Measurements from ENCODE around the gene AFAP1. TPM values are rescaled to one million over a fixed set of nuclear protein-coding genes. Genes with fewer than 3 reads are reported as not detected.

Gene AFAP1
- total RNA-seq, 1 experiment from 2014 or later: 42.1 TPM

DNA sequence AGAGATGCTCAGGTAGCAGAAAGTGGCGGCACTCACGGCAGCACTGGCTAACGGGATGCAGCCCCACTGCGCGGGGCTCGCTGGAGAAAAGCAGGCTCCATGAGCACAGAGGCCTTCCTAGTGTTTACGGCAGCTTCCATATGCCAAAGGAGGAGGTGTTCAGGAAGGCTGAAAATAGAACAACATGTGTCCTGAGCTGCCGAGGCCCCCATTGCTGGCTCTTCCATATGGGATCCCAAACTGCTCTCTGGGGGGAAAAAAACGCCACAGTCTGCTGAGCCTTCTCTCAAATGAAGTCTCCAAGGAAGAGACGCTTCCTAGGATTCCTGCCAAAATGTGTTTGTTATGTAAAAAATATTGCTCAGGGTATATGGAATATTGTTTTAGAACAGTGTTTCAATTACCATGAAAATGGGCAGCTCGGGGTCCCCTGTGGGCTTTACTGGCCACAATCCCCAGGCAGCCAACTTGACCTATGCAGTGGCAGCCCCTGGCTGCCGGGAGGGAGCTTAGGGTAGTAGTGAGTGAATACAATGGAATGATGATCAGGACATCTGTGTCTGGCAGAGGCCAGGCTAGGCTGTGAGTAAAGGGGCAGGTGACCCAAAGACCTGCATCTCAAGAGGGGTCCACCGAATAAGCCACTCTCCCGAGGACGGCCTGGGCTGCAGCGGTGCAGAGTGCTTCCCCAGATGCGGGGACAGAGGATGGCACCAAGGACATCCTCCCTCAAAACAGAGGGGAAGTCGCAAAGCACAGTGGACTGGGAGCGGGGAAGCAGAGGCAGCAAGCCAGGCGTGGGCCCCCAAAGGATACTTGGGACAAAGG lies 170.1 kb downstream of the AFAP1 start:
- ChIA-PET CTCF (interaction anchor here (0.7 kb wide), 1 partner anchor 206 kb away, joined by 3 read pairs; no protein-coding TSS in a partner anchor), POLR2A (ENCODE audit: unreplicated experiment) (no interaction called here)
- H3K4me3 ChIP-seq (ENCODE audit: low read length): no peak overlapping the region
- H3K79me2 ChIP-seq (ENCODE audit: low read length): no peaks in the 10 kb centered on the region
- intact Hi-C loops (cut with micrococcal nuclease): loop anchor here (1.0 kb wide), 1 partner anchor 33 kb away; no protein-coding TSS in a partner anchor
- H3K4me2 ChIP-seq (ENCODE audit: low read length): no peak overlapping the region
- H3K36me3 ChIP-seq (ENCODE audit: low read depth, low read length): peaks cover 19% of the 10 kb centered on the region; the same call in 1 of the 2 replicates
- no peak overlapping the region for H3K9ac ChIP-seq (ENCODE audit: low read length)
- no peaks in the 10 kb centered on the region for H3F3A ChIP-seq (ENCODE audit: low read length, unreplicated experiment)
- H3K9me3 ChIP-seq (ENCODE audit: low read length): no peaks in the 10 kb centered on the region
- TF ChIP-seq EZH2phosphoT487 (IDR thresholded peaks at IDR 0.05; ENCODE audit: borderline replicate concordance, low read length) (no peak), EZH2 (IDR thresholded peaks at IDR 0.05; ENCODE audit: low read length, unreplicated experiment) (no peak)
- TF ChIP-seq, protein P1, sequence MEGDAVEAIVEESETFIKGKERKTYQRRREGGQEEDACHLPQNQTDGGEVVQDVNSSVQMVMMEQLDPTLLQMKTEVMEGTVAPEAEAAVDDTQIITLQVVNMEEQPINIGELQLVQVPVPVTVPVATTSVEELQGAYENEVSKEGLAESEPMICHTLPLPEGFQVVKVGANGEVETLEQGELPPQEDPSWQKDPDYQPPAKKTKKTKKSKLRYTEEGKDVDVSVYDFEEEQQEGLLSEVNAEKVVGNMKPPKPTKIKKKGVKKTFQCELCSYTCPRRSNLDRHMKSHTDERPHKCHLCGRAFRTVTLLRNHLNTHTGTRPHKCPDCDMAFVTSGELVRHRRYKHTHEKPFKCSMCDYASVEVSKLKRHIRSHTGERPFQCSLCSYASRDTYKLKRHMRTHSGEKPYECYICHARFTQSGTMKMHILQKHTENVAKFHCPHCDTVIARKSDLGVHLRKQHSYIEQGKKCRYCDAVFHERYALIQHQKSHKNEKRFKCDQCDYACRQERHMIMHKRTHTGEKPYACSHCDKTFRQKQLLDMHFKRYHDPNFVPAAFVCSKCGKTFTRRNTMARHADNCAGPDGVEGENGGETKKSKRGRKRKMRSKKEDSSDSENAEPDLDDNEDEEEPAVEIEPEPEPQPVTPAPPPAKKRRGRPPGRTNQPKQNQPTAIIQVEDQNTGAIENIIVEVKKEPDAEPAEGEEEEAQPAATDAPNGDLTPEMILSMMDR (conservative IDR thresholded peaks at IDR 0.05; ENCODE audit: low read depth, low read length): no peak
- H3K27ac ChIP-seq (ENCODE audit: low read length): no peak overlapping the region
- DNase-seq (no peak), ATAC-seq (no peak)
- no peak overlapping the region for H2AFZ ChIP-seq (ENCODE audit: low read length)
- no peaks in the 10 kb centered on the region for H3K9me2 ChIP-seq (replicated peaks; ENCODE audit: low read length)
- no TSS peak for BruUV-seq (replicated peaks)
- no peaks in the 10 kb centered on the region for H3K4me1 ChIP-seq (ENCODE audit: insufficient read depth, low read length)
- no peaks in the 10 kb centered on the region for H3K27me3 ChIP-seq (ENCODE audit: low read length)
- H4K20me1 ChIP-seq (ENCODE audit: low read length): no peaks in the 10 kb centered on the region

DNA sequence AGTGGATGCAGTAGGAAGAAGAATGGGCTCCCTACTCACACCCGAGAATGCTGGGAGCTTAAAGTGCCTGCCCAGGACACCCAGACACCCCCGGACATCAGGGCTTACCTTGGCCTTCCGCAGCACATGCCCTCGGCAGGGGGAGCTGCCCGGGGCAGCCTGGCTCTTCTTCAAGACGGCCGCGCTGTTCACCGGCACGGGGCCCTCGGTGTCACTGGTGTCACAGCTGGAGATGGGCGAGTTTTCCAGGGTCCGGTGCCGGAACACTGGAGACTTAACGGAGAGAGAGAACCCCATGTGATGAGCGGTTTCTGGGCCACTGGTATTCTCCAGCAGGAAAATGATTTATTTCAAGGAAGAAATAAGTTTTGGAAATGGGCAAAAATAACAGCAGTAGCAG lies 170.9 kb downstream of the AFAP1 start:
- H3K4me1 ChIP-seq (ENCODE audit: insufficient read depth, low read length): no peaks in the 10 kb centered on the region
- no peaks in the 10 kb centered on the region for H3F3A ChIP-seq (ENCODE audit: low read length, unreplicated experiment)
- ATAC-seq: no peak
- H3K27ac ChIP-seq (ENCODE audit: low read length): no peak overlapping the region
- ChIA-PET POLR2A (ENCODE audit: unreplicated experiment) (no interaction called here), CTCF (no interaction called here)
- no peaks in the 10 kb centered on the region for H3K79me2 ChIP-seq (ENCODE audit: low read length)
- H3K27me3 ChIP-seq (ENCODE audit: low read length): no peaks in the 10 kb centered on the region
- no peaks in the 10 kb centered on the region for H4K20me1 ChIP-seq (ENCODE audit: low read length)
- no peak overlapping the region for H3K4me2 ChIP-seq (ENCODE audit: low read length)
- intact Hi-C loops (cut with micrococcal nuclease): no loop called here
- H3K9me2 ChIP-seq (replicated peaks; ENCODE audit: low read length): no peaks in the 10 kb centered on the region
- no peaks in the 10 kb centered on the region for H3K9me3 ChIP-seq (ENCODE audit: low read length)
- no peak overlapping the region for H3K4me3 ChIP-seq (ENCODE audit: low read length)
- no peak for DNase-seq
- no peak for TF ChIP-seq EZH2phosphoT487 (IDR thresholded peaks at IDR 0.05; ENCODE audit: borderline replicate concordance, low read length)
- no peak for TF ChIP-seq EZH2 (IDR thresholded peaks at IDR 0.05; ENCODE audit: low read length, unreplicated experiment)
- TF ChIP-seq, protein P1 (conservative IDR thresholded peaks at IDR 0.05; ENCODE audit: low read depth, low read length): no peak
- no TSS peak for BruUV-seq (replicated peaks)
- H2AFZ ChIP-seq (ENCODE audit: low read length): no peak overlapping the region
- H3K36me3 ChIP-seq (ENCODE audit: low read depth, low read length): peaks cover 20% of the 10 kb centered on the region; the same call in 1 of the 2 replicates
- H3K9ac ChIP-seq (ENCODE audit: low read length): no peak overlapping the region

DNA sequence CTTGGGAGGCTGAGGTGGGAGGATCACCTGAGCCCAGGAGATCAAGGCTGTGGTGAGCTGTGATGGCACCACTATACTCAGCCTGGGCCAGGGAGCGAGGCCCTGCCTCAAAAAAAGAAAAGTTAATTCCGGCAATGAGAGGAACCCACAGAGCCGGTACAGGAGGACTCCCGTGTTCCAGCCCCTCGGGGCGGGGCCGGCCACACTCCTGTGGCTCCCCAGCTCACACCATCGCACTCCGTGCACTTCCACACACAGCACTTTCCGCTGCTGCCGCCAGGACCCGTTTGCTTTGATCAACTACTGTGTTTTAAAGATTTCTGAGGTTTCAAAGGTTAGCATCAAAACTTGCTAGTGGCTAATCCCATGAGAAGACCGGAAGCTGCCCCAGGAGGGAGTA lies 171.7 kb downstream of the AFAP1 start:
- Histone ChIP-seq H3K27ac (ENCODE audit: low read length) (no peak overlapping the region), H3F3A (ENCODE audit: low read length, unreplicated experiment) (no peaks in the 10 kb centered on the region), H3K9ac (ENCODE audit: low read length) (no peak overlapping the region), H3K27me3 (ENCODE audit: low read length) (no peaks in the 10 kb centered on the region), H3K36me3 (ENCODE audit: low read depth, low read length) (peaks cover 25% of the 10 kb centered on the region; the same call in 1 of the 2 replicates), H3K9me3 (ENCODE audit: low read length) (no peaks in the 10 kb centered on the region), H3K4me3 (ENCODE audit: low read length) (no peak overlapping the region), H3K4me2 (ENCODE audit: low read length) (no peak overlapping the region), H3K9me2 (replicated peaks; ENCODE audit: low read length) (no peaks in the 10 kb centered on the region), H2AFZ (ENCODE audit: low read length) (no peak overlapping the region), H3K79me2 (ENCODE audit: low read length) (no peaks in the 10 kb centered on the region), H3K4me1 (ENCODE audit: insufficient read depth, low read length) (no peaks in the 10 kb centered on the region), H4K20me1 (ENCODE audit: low read length) (no peaks in the 10 kb centered on the region)
- no peak for ATAC-seq
- intact Hi-C loops (cut with micrococcal nuclease): no loop called here
- no peak for DNase-seq
- ChIA-PET POLR2A (ENCODE audit: unreplicated experiment) (no interaction called here), CTCF (no interaction called here)
- TF ChIP-seq, protein P1 (conservative IDR thresholded peaks at IDR 0.05; ENCODE audit: low read depth, low read length): no peak
- TF ChIP-seq EZH2 (IDR thresholded peaks at IDR 0.05; ENCODE audit: low read length, unreplicated experiment): no peak
- BruUV-seq (replicated peaks): no TSS peak
